Measurements from ENCODE around the gene ABLIM3.

The ABLIM3 gene

DNA sequence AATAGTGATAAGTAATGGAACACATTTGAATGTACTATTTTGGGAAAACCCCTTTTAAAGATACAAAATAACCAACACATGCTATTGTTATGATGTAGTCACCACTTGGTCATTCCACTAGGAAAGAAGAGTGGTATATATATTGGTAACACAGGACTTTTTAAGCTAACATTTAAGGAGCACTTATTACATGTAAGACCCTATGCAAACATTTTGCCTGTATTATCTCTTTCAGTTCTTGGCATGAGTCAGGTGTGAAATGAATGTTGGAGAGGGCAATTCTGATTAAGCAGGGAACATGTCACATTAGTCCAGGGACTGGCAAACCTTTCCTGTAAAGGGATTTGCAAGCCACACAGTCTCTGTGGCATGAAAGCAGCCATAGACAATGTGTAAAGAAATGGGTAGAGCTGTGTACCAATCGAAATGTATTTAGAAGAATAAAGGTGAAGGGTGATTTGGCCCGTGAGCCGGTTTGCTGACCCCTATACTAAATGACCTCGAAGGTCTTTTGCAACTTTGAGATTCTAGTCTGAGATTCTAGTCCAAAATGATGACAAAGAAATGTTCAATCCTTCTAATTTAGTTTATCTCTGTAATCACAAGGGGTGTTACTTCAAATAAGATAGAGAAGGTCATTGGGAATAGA, 15.3 kb downstream of the ABLIM3 start:
- DNase-seq (ENCODE audit: low read depth in 1 of 2, low spot score in 1 of 2) = no peak

DNA sequence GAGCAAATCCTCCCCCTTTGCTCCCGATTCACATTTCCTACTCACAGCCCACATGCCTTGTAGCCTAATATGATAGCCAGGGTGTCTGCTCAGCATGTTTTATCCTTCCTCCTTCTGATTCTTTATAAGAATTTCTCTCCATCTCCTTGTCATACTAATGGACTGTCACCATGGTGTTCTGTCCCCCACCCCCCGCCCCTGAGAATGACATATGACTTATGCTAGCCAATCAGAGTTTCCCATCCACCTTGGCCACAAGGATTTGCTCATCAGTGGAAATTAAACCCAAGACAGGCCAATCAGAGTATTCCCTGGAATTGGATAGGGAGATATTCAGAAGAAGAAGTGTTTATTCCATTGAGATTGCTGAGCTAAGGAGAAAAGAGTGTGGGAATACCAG, 16.0 kb downstream of the ABLIM3 start:
- DNase-seq (ENCODE audit: low read depth in 1 of 2, low spot score in 1 of 2) = no peak

DNA sequence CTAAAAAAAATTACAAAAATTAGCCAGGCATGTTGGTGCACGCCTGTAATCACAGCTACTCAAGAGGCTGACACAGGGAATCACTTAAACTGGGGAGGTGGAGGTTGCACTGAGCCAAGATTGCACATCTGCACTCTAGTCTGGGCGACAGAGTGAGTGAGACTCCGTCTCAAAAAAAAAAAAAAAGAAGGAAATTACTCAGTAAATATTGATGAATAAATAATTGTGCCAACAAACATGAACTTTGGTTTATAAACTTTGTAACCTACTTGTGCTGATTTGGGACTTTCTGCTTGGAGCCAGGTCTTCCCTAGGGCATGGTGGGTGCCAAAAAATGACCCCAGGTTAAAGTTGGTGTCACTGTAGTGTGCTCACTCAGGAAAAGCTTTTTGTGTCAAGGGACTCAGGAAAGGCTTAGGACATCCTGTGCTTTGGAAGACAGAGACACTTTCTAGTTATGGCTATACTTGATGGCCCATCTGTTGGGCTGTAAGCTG, 19.0 kb downstream of the ABLIM3 start:
- DNase-seq (ENCODE audit: low read depth in 1 of 2, low spot score in 1 of 2) = no peak

DNA sequence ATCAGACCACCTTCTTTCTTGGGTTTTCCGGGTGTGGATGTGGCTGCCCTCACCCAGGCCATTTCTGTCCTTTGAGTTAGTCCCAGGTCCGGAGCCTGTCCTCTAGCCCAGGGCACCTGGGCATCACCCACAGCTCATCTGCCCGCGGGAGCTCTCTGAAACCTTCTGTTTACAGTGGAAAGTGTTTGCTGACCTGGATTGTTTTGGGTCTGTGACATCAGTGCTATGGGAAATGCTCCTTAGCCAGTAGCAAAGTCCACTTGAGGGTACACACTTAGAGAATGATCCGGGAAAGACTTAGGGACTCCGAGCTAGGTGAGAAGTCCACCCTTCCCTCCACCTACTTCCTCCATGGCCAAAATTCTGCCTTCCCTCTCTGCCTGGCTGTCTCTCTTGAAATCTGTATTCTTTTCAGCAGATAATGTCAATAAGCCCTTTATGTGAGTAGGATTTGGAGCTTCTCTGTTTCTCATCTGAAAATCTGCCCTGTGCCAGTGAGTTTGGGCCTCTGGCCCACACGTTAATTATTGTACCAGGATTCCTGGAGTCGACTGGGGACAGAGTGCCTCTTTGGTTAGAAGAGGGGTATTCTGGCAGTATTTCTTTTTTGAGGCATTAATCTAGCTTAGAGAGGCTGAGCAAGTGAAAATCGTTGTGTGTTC, 19.9 kb downstream of the ABLIM3 start:
- DNase-seq (ENCODE audit: low read depth in 1 of 2, low spot score in 1 of 2) = no peak

DNA sequence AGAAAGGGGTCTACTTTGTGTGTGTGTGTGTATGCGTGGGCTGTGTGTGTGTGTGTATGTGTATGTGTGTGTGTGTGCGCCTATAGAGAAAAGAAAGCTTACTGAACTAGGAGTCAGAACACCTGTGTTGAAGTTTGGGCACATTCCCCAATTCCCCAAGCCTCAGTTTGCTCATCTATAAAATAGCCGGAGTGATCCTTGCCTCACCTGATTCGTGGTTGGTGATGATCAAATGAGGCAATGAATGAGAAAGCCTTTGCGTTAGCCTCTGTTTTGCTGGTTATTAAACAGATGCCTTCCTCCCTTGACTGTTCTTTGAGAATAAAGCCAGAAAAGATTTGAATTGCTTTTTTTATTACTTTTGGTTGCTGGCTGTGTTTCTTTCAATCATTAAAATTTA, 20.6 kb downstream of the ABLIM3 start:
- DNase-seq (ENCODE audit: low read depth in 1 of 2, low spot score in 1 of 2) = no peak

DNA sequence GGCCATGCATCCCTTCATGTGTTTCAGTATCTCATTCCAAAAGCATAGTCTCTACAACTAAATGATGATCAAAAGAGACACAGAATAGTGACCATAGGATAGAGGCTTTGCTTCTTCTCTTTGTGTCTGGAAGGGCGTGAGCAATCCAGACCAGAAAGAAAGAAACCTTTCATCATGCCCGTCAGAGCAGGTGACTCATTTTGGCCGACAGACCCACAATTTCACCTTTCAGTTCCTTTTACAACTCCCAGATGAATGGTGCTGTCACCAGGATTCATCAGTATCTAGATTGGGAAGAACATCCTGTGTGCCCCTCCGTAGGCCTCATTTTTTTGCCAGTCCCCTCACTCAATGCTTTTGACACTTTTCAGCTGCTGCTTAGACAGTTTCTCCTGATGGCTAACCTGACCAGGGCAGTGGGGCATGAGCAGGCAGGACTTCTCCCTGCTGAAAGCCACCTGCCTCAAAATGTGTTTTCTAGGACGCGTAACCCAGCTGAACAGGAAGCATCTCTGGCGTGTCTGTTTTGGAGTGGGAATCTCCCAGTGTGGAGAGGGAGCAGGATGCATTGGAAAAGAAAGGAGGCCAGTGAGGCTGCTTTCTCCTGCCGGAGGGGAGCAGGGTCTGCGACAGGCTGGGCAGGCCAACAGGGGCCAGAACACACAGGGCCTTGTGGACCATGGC, 21.2 kb downstream of the ABLIM3 start:
- no peak for DNase-seq (ENCODE audit: low read depth in 1 of 2, low spot score in 1 of 2)

DNA sequence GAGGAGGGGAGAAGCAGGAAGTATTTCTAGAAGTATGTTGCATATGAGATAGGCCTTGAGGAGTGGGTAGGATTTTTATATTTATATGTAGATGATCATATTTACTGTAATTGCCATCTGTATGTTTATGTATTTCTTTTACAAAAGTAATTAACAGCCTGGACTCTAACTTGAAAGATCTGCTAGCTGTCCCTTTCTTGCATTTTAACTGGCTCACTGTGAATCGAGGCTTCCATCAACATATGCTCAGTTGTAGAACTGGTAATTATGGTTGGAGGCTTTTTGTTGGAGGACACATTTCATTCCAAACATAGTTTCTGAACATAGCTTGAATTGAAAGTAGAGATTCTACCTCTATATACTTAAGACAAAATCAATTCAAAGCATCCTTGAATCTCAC, 23.4 kb downstream of the ABLIM3 start:
- no peak for DNase-seq (ENCODE audit: low read depth in 1 of 2, low spot score in 1 of 2)

DNA sequence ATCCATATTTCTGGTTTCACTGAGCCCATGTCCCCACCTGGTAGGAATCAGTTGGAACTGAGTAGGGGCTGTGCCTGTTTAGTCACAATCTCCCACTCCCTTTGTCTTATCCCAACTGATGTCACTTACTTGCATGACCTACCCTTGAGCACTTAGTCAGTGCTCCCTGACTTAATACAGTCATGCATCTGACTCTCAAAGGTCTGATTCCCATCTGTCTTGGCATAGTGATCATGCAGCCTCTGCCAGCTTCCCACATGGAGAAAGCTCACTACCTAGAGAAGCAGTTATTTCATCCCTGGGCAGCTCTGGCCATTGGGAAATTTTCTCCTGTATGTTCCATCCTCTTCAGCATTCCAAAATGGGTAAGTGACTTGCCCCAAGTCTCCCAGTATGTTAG, 24.8 kb downstream of the ABLIM3 start:
- no peak for DNase-seq (ENCODE audit: low read depth in 1 of 2, low spot score in 1 of 2)

DNA sequence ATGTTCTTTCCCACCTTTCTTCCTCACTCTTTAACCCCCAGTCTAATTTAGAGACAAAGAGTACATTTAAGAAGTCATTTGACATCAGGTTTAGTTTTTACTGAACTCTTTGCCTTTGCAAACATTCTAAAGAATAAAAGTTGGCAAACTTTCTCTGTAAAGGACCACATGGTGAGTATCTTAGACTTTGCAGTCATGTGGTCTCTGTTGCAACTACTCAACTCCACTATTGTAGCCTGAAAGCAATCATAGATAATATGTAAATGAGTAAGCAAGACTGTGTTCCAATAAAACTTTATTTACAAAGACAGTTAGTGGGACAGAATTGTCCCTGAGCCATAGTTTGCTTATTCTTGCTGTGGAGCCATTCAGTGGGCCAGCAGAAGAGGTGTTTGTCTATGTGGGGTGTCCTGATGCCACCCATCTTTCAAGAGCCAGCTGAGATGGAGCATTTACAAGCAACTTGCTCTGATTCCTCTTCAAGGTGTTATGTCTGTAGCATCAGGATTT, 25.4 kb downstream of the ABLIM3 start:
- no peak for DNase-seq (ENCODE audit: low read depth in 1 of 2, low spot score in 1 of 2)

DNA sequence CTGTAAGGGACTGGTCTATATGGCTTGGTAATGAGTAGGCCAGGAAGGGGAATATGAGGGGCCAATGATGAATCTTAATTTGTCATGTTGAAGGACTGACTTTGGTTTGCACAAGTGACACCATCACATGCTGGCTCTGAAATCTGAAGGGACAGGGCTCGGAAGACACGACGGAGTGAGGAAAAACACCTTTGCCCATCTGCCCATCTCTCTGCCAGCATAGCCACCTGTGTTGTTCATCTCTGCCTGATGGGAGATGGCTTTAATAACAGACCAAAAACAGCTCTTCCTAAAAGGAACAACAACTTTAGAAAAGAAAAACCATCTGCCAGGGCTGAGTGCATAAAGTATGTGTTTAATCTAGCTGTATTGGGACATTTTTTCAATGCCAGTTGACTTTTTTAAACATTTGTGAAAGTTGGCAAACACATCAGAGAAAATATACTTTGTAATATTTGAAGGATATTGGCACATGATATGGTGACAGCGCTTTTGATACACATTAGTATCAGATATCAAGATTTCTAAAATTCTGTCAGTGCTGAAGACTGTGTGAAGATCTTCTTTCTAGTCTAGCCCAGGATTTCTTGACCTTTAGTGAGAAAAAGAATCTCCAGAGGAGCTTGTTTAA, 27.1 kb downstream of the ABLIM3 start:
- no peak for DNase-seq (ENCODE audit: low read depth in 1 of 2, low spot score in 1 of 2)

DNA sequence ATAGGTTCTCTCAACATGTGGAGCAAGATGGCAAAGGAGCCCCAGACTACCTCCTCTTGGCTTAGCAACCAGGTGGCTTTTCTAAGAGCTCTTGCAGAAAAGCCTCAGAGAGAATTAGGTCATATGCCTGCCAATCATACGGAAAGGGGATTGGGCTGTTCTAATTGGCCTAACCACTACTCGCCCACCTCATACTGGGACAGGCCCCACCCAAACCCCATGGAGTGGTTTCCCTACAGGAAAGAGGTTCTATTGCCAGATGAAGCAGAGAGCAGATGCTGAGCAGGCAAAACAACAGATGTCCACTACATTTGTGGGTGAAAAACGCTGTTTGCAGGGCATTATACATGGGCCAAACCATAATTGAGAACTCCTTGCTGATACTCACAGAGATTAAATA, 29.0 kb downstream of the ABLIM3 start:
- no peak for DNase-seq (ENCODE audit: low read depth in 1 of 2, low spot score in 1 of 2)

DNA sequence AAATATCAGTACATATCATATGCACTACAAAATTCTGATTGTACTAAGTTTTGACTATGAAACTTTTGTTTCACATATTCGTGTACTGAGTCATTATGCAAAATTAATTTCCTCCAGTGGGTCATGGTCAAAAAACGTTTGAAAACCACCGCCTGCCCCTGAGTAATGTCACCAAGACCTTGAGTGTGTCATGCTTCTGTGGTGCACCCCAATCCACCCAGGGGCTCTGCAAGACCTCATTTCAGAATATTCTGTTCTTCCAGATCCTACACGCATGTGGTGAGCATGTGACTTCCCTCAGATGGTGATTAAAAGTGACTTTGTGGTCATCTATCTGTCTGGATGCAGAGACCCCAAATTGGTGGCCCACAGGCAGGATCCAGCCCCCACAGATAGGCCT, 31.0 kb downstream of the ABLIM3 start:
- DNase-seq (ENCODE audit: low read depth in 1 of 2, low spot score in 1 of 2) = no peak

DNA sequence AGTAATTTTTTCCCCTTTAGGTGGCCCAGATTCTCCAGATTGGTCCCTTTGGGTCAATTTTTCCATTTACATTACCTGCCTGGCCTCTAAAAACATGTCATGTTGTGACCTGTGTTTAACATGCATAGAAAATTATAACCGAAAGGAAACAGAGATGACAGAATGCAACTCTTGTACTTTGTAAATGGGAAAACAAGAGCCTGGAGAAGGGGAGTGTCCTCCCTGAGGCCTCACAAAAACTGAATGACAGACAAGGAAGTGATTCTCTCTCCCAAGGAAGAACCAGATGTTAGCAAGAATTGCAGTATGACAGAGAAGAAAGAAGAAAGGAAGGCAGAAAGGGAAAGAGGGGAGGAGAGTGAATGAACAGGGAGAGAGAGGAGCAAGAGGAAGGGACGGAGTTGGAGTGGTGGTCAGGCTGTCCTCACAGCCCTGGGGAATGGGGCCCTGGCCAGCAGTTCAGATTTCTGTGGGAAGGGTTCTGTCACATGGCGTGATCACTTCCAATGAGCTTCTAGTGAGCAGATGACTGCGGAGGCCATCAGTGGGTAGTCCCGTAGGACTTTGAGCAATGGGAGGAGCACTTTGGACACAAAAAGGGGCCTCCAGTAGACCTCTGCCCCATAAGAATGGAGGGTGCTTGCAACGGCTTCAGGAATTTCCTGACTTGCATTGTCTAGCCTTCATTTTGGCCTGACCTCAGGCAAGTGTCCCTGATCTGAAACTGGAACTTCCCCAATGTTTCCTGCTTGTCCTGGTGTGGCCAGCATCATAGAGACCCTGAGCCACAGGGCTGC, 31.6 kb downstream of the ABLIM3 start:
- no peak for DNase-seq (ENCODE audit: low read depth in 1 of 2, low spot score in 1 of 2)

DNA sequence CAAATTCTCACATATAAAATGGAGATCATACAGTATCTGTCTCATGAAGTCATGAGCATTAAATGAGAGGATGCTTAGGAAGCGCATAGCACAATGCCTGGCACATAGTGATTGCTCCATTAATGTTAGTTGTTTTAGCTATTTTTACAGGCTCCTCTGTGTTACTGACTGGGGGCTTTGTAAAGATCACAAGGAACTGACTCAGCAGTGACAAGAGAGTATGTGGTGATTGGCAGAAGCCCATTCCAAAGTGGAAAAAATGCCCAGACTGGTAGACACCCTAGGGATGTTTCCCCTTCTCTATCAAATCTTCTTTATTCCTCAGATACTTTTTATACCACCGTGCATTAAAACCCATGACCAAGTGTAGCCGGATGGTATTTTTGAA, 33.5 kb downstream of the ABLIM3 start:
- no peak for DNase-seq (ENCODE audit: low read depth in 1 of 2, low spot score in 1 of 2)

DNA sequence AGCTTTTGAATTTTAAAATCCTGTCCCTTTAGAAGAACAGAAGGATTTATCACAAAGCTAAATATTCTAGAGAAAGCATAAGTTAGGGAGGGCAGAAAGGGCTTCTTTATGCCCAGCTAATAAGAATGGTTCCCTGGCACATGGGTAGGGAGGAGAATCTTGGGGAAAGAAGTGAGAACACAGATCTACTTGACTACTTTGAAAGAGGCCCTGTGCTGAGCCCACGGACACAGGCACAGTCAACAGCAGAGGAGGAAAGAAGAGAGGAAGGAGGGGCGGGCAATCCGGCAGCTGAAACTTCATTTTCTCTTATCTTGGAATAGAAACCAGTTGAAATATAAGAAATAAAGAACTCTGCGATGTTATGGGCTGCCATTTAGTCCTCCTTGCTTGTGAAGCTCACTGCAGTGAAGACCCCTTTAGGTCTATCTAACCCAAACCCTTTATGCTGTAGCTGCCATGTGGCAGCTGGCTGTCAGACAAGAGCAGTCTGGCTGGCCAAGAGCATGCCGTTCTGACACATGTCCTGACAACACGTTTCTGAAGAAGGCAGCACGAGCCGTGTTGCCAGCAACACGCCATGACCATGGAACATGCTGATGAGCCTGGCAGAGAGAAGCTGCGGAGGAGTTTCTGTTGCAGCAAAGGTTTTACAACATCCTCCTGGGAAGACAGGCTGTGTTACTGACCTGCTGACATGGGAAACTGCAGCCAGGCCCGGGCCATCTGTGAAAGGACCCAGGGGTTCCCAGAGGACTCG, 34.2 kb downstream of the ABLIM3 start:
- no peak for DNase-seq (ENCODE audit: low read depth in 1 of 2, low spot score in 1 of 2)

DNA sequence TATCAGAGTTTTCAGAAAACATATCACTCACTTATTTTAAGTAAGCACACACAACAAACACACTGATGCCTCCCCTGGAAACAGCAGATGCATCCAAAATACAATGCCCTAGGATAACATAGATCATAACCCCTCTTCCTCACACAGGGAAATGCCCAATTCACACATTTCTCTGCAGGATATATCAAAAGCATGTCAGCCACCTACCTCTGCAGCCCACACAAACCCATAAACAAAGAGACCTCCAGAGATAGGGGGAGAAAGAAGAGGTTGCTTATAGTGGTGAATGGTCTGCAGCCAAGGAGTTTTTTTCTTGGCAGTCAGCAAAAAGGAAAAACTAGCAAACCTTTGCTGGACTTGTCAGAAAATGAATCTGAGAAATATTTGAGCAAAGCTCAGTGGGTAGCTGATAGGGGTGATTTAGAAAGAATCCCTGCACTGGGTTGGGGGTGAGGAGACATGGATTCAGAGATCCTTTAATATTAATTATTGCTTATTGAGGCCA, 36.1 kb downstream of the ABLIM3 start:
- no peak for DNase-seq (ENCODE audit: low read depth in 1 of 2, low spot score in 1 of 2)

DNA sequence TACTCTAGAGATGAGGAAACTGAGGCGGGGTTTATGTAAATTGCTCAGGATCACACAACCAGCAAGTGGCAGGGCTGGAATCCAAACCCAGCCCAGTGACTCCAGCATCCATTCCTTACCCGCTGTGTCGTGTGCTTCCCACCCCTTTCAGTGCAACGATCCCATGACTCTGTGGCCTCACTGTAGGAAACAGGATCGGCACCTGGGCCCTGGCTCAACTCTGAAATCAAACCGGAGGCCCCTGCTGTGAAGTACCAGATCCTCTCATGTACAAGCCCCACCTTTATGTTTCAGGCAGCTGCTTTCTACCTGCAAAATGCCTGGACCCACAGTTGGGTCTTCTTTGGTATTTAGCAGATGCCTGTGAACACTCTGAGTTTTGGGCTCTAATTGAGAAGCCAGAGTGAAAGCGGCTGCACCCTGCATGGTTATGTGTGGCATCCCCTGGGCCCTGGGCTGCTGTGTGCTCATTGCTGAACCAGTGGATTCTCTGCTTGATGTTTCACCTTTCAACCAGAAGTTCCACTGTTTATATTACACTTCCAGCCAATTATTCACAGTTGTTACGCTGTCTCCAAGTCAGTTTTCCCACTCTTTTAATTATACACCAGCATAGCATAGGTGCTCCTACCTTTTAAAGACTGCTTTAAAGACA, 36.7 kb downstream of the ABLIM3 start:
- no peak for DNase-seq (ENCODE audit: low read depth in 1 of 2, low spot score in 1 of 2)

DNA sequence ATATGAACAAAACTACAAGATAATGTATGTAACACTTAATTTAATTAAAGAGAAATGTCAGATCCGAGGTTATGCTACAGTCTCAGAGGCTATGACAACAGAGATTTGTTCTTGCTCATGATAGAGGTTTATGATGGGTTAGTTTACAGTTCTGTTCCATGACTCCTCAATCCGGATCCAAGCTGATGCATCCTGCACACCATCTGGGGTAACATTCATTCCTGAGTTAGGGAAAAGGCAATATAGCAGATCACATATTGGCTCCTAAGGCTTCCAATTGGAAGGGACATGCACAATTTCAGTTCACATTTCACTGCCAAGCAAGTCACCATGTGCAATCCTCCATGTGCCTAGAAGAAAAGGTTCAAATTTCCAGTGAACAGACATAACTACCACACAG, 40.4 kb downstream of the ABLIM3 start:
- no peak for DNase-seq (ENCODE audit: low read depth in 1 of 2, low spot score in 1 of 2)

DNA sequence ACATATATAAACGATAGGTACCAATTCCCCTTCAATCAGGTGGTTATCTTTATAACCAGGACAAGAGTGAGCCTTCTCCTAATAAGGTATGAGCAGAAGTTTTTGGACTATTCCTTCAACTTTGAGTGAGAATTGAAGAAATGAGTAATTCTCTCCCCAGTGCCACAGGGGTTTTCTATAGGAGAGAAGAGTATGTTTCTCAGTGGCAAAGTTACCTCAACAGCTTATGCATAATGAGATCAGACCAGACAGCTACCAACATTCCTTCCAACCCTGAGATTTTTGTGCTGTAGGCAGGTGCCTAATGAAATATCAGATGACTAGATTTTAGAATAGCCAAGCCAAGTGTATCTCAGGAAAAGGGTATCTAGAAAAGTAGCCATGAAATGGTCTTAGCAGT, 40.9 kb downstream of the ABLIM3 start:
- DNase-seq (ENCODE audit: low read depth in 1 of 2, low spot score in 1 of 2) = no peak

DNA sequence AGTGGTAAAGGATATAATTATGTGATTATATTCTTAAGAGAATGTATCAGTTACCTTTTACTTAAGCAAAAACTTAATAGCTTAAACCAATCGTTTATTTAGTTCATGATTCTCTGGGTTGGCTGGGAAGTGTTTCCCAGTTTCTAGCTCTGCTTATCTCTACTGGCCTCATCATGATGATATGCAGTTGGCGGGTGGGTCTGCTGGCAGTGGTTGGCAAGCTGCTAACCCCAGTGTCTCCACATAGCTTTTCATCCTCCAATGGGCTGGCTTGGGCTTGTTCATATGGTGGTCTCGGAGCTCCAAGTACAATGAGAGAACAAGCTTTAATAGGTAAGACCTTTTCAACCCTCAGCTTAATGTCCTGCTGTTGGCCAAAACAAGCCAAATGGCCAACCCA, 43.8 kb downstream of the ABLIM3 start:
- no peak for DNase-seq (ENCODE audit: low read depth in 1 of 2, low spot score in 1 of 2)

Measured in activated T-helper 1 cell treated with anti-CD3 and anti-CD28 coated beads, Interleukin-2, amount 50 U/mL, for 16 hours (primary cell).